Naive thymus-derived CD4-positive, alpha-beta T cell (primary cell): Measurements from ENCODE around the gene COIL. TPM values are rescaled to one million over a fixed set of nuclear protein-coding genes. Genes with fewer than 3 reads are reported as not detected.
"Not testable (repeated sequence)": the region's sequence is repeated elsewhere in the genome, so short reads cannot be mapped to it uniquely, and the experiment has no call there.

Experiments used
- ATAC-seq: fragments of 150-1000 bp; cut with Tn5 transposase; 2 replicates; pipeline ENCODE4 v1.10.0; 2021; ENCODE audit warnings: mild to moderate bottlenecking, moderate library complexity
- CTCF ChIA-PET: fragments of 350-600 bp; sonication (Branson Sonifier 250); formaldehyde crosslinking; loops from one replicate; lab custom pipeline; 2021; ENCODE audit warnings: antibody characterized with exemption; lab: Charles Lee
- POLR2A ChIA-PET: fragments of 350-600 bp; sonication (Branson Sonifier 250); formaldehyde crosslinking; loops from one replicate; lab custom pipeline; 2021; ENCODE audit warnings: antibody characterized with exemption, inconsistent platforms; lab: Charles Lee
- DNase-seq, 9 donors: peaks; one replicate each; pipeline versions ENCODE4 v3.0.0 to v3.0.0-alpha.2; 2020 to 2022; ENCODE audit warnings: mixed read lengths in 1 of 9
- H3K27ac ChIP-seq: one replicate; pipeline ENCODE4 v1.7.0; 2013; ENCODE audit warnings: mild to moderate bottlenecking, low read depth, low read length, moderate library complexity
- H3K27me3 ChIP-seq, 2 donors: one replicate each; pipeline ENCODE4 v1.7.0; 2013; ENCODE audit warnings: low read length in 2 of 2, mild to moderate bottlenecking in 2 of 2, moderate library complexity in 2 of 2; ENCODE audit not compliant: control insufficient read depth in 2 of 2, insufficient read depth in 2 of 2
- H3K36me3 ChIP-seq, 3 experiments: 1 replicate in 2 of 3; 2 replicates in 1 of 3; pipeline ENCODE4 v1.7.0; 2013; ENCODE audit warnings: low read length in 3 of 3, mild to moderate bottlenecking in 3 of 3, moderate library complexity in 1 of 3; ENCODE audit not compliant: insufficient read depth in 3 of 3, control insufficient read depth in 2 of 3
- H3K4me1 ChIP-seq, 2 donors: one replicate each; pipeline ENCODE4 v1.7.0; 2013; ENCODE audit warnings: low read length in 2 of 2, mild to moderate bottlenecking in 2 of 2, moderate library complexity in 1 of 2; ENCODE audit not compliant: control insufficient read depth in 2 of 2, insufficient read depth in 2 of 2
- H3K4me3 ChIP-seq: 2 replicates; pipeline ENCODE4 v1.7.0; 2013; ENCODE audit warnings: mild to moderate bottlenecking, low read length
- H3K9me3 ChIP-seq, 3 experiments: 1 replicate in 2 of 3; 2 replicates in 1 of 3; pipeline ENCODE4 v1.7.0; 2013; ENCODE audit warnings: low read length in 3 of 3; ENCODE audit not compliant: control insufficient read depth in 2 of 3
- H3K27ac Mint-ChIP-seq, 9 donors: one replicate each; pipeline ENCODE4 v1.8.0; 2020 to 2022; ENCODE audit warnings: mixed read lengths in 9 of 9, mild to moderate bottlenecking in 8 of 9, moderate library complexity in 5 of 9, inconsistent platforms in 2 of 9
- H3K27me3 Mint-ChIP-seq, 5 donors: one replicate each; pipeline ENCODE4 v1.8.0; 2021 to 2022; ENCODE audit warnings: mixed read lengths in 5 of 5, mild to moderate bottlenecking in 1 of 5
- H3K36me3 Mint-ChIP-seq, 5 donors: one replicate each; pipeline ENCODE4 v1.8.0; 2020 to 2022; ENCODE audit warnings: mixed read lengths in 5 of 5, mild to moderate bottlenecking in 3 of 5, inconsistent platforms in 1 of 5
- H3K4me1 Mint-ChIP-seq, 7 donors: one replicate each; pipeline ENCODE4 v1.8.0; 2020 to 2022; ENCODE audit warnings: mixed read lengths in 7 of 7, mild to moderate bottlenecking in 3 of 7, inconsistent platforms in 1 of 7
- H3K4me3 Mint-ChIP-seq, 10 donors: one replicate each; pipeline ENCODE4 v1.8.0; 2020 to 2022; ENCODE audit warnings: mild to moderate bottlenecking in 10 of 10, mixed read lengths in 10 of 10, moderate library complexity in 6 of 10, inconsistent platforms in 2 of 10
- H3K9me3 Mint-ChIP-seq, 11 donors: one replicate each; pipeline ENCODE4 v1.8.0; 2020 to 2022; ENCODE audit warnings: mixed read lengths in 11 of 11, mild to moderate bottlenecking in 4 of 11, inconsistent platforms in 1 of 11, moderate library complexity in 1 of 11
- intact Hi-C, 2 donors: fragments of 100-400 bp; cut with micrococcal nuclease; formaldehyde crosslinking; loops; one replicate each; pipeline ENCODE4 v1.15.1; 2023
- polyA plus RNA-seq, 2 donors: library from polyadenylated mRNA; unstranded; fragments of 300-500 nt; fragmentation: Illumina TruSeq; gene quantifications; one replicate each; pipeline ENCODE4 v1.2.3, GENCODE V29; 2021
- total RNA-seq, 6 experiments: library from RNA in 5 of 6; stranded (reverse) in 5 of 6; gene quantifications; 1 replicate in 5 of 6; 2 replicates in 1 of 6; pipeline ENCODE4 v1.2.3 and lab custom pipeline; 2021 to 2026

The COIL gene
- total and polyA plus RNA-seq, 7 experiments from 2014 or later: 13.0 to 22.7 (median 18.6) TPM

DNA sequence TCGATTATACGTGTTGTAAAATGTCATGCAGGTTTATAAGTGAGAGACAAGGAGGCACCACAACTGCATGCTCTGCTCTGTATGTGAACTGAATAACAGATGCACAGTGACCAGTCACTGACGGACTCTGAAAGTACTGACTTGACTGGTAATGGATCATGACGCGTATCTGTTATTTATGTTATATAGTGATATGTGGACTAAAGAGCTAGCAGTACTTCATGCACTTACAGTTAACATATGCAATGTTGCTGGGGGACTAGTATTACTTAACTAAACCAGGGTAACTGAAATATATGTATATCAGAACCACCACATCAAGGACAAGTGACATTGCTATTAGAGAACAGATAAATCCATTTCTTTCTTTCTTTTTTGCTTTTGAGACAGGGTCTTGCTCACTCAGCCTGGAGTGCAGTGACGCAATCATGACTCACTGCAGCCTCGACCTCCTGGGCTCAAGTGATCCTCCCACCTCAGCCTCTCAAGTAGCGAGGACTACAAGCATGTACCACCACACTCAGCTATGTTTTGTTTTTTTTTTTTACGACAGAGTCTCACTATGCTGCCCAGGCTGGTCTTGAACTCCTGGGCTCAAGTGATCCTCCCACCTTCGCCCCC lies 17.2 kb downstream of the COIL start:
- ChIA-PET CTCF (interaction anchor here (0.6 to 1.1 kb wide), 3 partner anchors 11 to 124 kb away, joined by 3 to 6 read pairs (median 4); no protein-coding TSS in a partner anchor), POLR2A (no interaction called here)
- H3K27me3 Mint-ChIP-seq: no peaks in the 10 kb centered on the region
- Histone ChIP-seq H3K27me3 (no peaks in the 10 kb centered on the region), H3K4me3 (no peak overlapping the region), H3K4me1 (no peaks in the 10 kb centered on the region), H3K36me3 (peaks cover under 1 to 70% (median 7%) of the 10 kb centered on the region in 3 experiments), H3K9me3 (no peaks in the 10 kb centered on the region), H3K27ac (no peak overlapping the region)
- DNase-seq (no peak), ATAC-seq (no peak)
- H3K36me3 Mint-ChIP-seq: peaks cover 0 to 45% (median 16%) of the 10 kb centered on the region in 5 donors
- no peaks in the 10 kb centered on the region for H3K9me3 Mint-ChIP-seq
- intact Hi-C loops: no loop called here
- H3K4me3 Mint-ChIP-seq: no peak overlapping the region
- H3K4me1 Mint-ChIP-seq: peaks cover 0 to 8% (median 0%) of the 10 kb centered on the region in 7 donors
- H3K27ac Mint-ChIP-seq: no peak overlapping the region

DNA sequence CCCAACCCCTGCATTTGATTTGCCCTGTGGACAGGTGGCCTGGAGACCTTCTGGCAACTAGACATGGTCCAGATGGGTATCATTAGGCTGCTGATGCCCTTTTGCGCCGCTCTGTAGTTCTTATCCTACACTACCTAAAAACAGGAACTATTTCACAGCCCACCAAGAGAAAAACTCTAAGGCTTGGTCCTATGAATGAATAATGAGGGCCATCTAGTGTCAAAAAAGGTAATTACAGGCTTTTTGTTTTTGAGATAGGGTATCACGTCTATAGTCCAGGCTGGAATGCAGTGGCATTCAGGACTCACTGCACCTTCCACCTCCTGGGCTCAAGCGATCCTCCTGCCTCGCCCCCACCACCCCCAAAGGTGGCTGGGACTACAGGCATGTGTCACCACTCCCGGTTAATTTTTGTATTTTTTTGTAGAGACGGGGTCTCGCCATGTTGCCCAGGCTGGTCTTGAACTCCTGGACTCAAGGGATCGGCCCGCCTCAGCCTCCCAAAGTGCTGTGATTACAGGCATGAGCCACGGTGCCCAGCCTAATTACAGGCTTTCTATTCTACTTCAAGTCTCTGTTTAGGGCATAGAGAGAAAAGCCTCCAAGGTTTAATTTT lies 20.9 kb downstream of the COIL start:
- peak overlapping the region in 5 of 9 donors; percentile 4 to 85 (median 65) for H3K27ac Mint-ChIP-seq
- peak in 7 of 9 donors; percentile 27 to 64 (median 52) for DNase-seq
- POLR2A ChIA-PET: no interaction called here

GRCh38 chr17:56938206-56938605 lies 22.6 kb downstream of the COIL start:
- CTCF ChIA-PET: interaction anchor here (1.0 kb wide), 1 partner anchor 120 kb away, joined by 3 read pairs; no protein-coding TSS in a partner anchor

More for the DNA sequence above, 20.9 kb downstream of the COIL start:
- ATAC-seq: peak; percentile 80
- H3K27me3 Mint-ChIP-seq: no peaks in the 10 kb centered on the region
- H3K9me3 Mint-ChIP-seq: no peaks in the 10 kb centered on the region
- H3K4me3 Mint-ChIP-seq: no peak overlapping the region
- intact Hi-C loops: loop anchor here (1.0 to 5.0 kb wide), 5 partner anchors 26 to 223 kb away; partner anchors contain the start of gene TRIM25 (in 1 of the 2)
- Histone ChIP-seq H3K27me3 (no peaks in the 10 kb centered on the region), H3K27ac (no peak overlapping the region), H3K9me3 (no peaks in the 10 kb centered on the region), H3K36me3 (peaks cover 11 to 83% (median 13%) of the 10 kb centered on the region in 3 experiments), H3K4me3 (no peak overlapping the region), H3K4me1 (no peaks in the 10 kb centered on the region)
- peaks cover 10 to 55% (median 25%) of the 10 kb centered on the region in 5 donors for H3K36me3 Mint-ChIP-seq
- peaks cover 0 to 19% (median 0%) of the 10 kb centered on the region in 7 donors for H3K4me1 Mint-ChIP-seq
- CTCF ChIA-PET: interaction anchor here (0.8 to 4.1 kb wide), 9 partner anchors 11 to 120 kb away, joined by 3 to 54 read pairs (median 6); no protein-coding TSS in a partner anchor

GRCh38 chr17:56937687-56938086 lies 23.2 kb downstream of the COIL start:
- Histone ChIP-seq H3K4me3 (no peak overlapping the region), H3K27ac (no peak overlapping the region), H3K36me3 (peaks cover 11 to 66% (median 21%) of the 10 kb centered on the region in 3 experiments), H3K27me3 (no peaks in the 10 kb centered on the region), H3K9me3 (no peaks in the 10 kb centered on the region), H3K4me1 (no peaks in the 10 kb centered on the region)
- Mint-ChIP-seq H3K4me3 (peak overlapping the region in 1 of 10 donors; percentile 33), H3K36me3 (peaks cover 10 to 53% (median 37%) of the 10 kb centered on the region in 5 donors), H3K9me3 (peaks cover 0 to 2% (median 0%) of the 10 kb centered on the region in 11 donors), H3K4me1 (peaks cover 0 to 29% (median 0%) of the 10 kb centered on the region in 7 donors), H3K27me3 (no peaks in the 10 kb centered on the region), H3K27ac (no peak overlapping the region)
- POLR2A ChIA-PET: no interaction called here
- DNase-seq (no peak), ATAC-seq (no peak)
- CTCF ChIA-PET: interaction anchor here (1.0 kb wide), 1 partner anchor 120 kb away, joined by 3 read pairs; no protein-coding TSS in a partner anchor
- intact Hi-C loops: loop anchor here in 1 of 2 donors (5.0 kb wide), 1 partner anchor 220 kb away; no protein-coding TSS in a partner anchor

More at GRCh38 chr17:56938206-56938605, 22.6 kb downstream of the COIL start:
- H3K4me3 Mint-ChIP-seq, H3K9me3 ChIP-seq, H3K27ac ChIP-seq, H3K27me3 ChIP-seq, H3K4me3 ChIP-seq, H3K4me1 ChIP-seq, H3K9me3 Mint-ChIP-seq, ATAC-seq, POLR2A ChIA-PET, DNase-seq, H3K27me3 Mint-ChIP-seq: not testable (repeated sequence)
- peaks cover 10 to 56% (median 37%) of the 10 kb centered on the region in 5 donors for H3K36me3 Mint-ChIP-seq
- H3K4me1 Mint-ChIP-seq: peaks cover 0 to 29% (median 0%) of the 10 kb centered on the region in 7 donors
- H3K36me3 ChIP-seq: peaks cover 11 to 70% (median 21%) of the 10 kb centered on the region in 3 experiments
- H3K27ac Mint-ChIP-seq: peak overlapping the region in 1 of 9 donors; percentile 19
- intact Hi-C loops: loop anchor here in 1 of 2 donors (5.0 kb wide), 1 partner anchor 221 kb away; no protein-coding TSS in a partner anchor

DNA sequence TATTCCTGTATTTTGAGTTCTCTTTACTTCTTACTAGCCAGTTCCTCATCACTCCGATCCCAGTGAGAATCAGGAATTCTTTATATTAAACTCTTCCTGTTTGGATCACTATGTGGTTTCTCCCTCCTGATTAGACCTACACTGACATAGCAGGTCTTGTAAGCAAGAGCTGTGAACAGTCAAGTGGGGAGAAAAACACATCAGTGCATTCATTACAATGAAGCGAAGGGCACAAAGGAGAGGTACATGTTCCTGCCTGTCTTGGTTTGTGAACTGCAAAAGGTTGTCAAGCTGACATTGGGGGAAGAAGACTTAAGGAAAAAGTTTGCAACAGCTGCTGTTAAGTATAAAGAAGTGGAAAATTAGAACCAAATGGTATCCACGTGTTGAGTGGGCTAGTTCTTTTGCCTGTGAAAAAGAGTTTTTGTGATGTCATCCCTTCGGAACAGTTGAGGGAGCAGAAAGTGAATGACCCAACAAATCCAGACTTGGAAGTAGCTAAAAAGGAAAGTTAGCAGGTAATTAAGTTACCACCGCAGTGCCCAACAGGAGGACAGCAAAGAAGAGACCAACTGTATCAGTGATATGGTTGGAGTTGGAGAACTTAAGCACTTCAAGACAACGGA lies 24.0 kb downstream of the COIL start:
- POLR2A ChIA-PET: interaction anchor here (0.7 kb wide), 1 partner anchor 38 kb away, joined by 3 read pairs; no protein-coding TSS in a partner anchor
- intact Hi-C loops: loop anchor here in 1 of 2 donors (5.0 kb wide), 1 partner anchor 220 kb away; no protein-coding TSS in a partner anchor
- H3K36me3 ChIP-seq: peaks cover 11 to 61% (median 21%) of the 10 kb centered on the region in 3 experiments

GRCh38 chr17:56935461-56935860 lies 25.4 kb downstream of the COIL start:
- POLR2A ChIA-PET: no interaction called here
- Histone ChIP-seq H3K27me3 (no peaks in the 10 kb centered on the region), H3K9me3 (no peaks in the 10 kb centered on the region), H3K4me3 (no peak overlapping the region), H3K36me3 (peaks cover 11 to 50% (median 20%) of the 10 kb centered on the region in 3 experiments), H3K4me1 (no peaks in the 10 kb centered on the region), H3K27ac (no peak overlapping the region)
- Mint-ChIP-seq H3K4me3 (no peak overlapping the region), H3K27ac (no peak overlapping the region), H3K36me3 (peaks cover 10 to 44% (median 39%) of the 10 kb centered on the region in 5 donors), H3K4me1 (peaks cover 0 to 29% (median 0%) of the 10 kb centered on the region in 7 donors), H3K27me3 (no peaks in the 10 kb centered on the region), H3K9me3 (peaks cover 0 to 8% (median 0%) of the 10 kb centered on the region in 11 donors)
- CTCF ChIA-PET: no interaction called here
- ATAC-seq (no peak), DNase-seq (no peak)
- intact Hi-C loops: loop anchor here in 1 of 2 donors (5.0 kb wide), 1 partner anchor 218 kb away; no protein-coding TSS in a partner anchor

More for the DNA sequence above, 24.0 kb downstream of the COIL start:
- Histone ChIP-seq H3K4me3 (no peak overlapping the region), H3K27ac (no peak overlapping the region), H3K9me3 (no peaks in the 10 kb centered on the region), H3K4me1 (no peaks in the 10 kb centered on the region), H3K27me3 (no peaks in the 10 kb centered on the region)
- Mint-ChIP-seq H3K36me3 (peaks cover 10 to 49% (median 38%) of the 10 kb centered on the region in 5 donors), H3K27me3 (no peaks in the 10 kb centered on the region), H3K4me1 (peaks cover 0 to 29% (median 0%) of the 10 kb centered on the region in 7 donors), H3K4me3 (no peak overlapping the region), H3K27ac (no peak overlapping the region), H3K9me3 (peaks cover 0 to 2% (median 0%) of the 10 kb centered on the region in 11 donors)
- CTCF ChIA-PET: interaction anchor here (0.5 to 1.1 kb wide), 3 partner anchors 43 to 149 kb away, joined by 3 to 5 read pairs (median 4); no protein-coding TSS in a partner anchor
- ATAC-seq (no peak), DNase-seq (no peak)
